GM19240 (cell line): ENCODE measurements around the gene AARS2.

Experiments used
- DNase-seq: peaks from one replicate; pipeline ENCODE4 v3.0.0; 2011; ENCODE audit warnings: low spot score; ENCODE audit not compliant: insufficient read length

Gene AARS2

GRCh38 chr6:44263354-44264100 lies 49.6 kb downstream of the AARS2 start:
- no peak for DNase-seq

GRCh38 chr6:44262467-44263353 lies 50.4 kb downstream of the AARS2 start:
- no peak for DNase-seq

GRCh38 chr6:44261581-44261980 lies 51.6 kb downstream of the AARS2 start:
- no peak for DNase-seq

- DNase-seq: no peak
These were observed 52.5 kb downstream of the AARS2 start for GRCh38 chr6:44260451-44261297.

- DNase-seq: no peak
These were observed 53.1 kb downstream of the AARS2 start for GRCh38 chr6:44260011-44260410.

- no peak for DNase-seq
These were observed 54.2 kb downstream of the AARS2 start for GRCh38 chr6:44258921-44259320.

GRCh38 chr6:44258325-44258863 lies 54.8 kb downstream of the AARS2 start:
- no peak for DNase-seq

GRCh38 chr6:44257753-44258324 lies 55.3 kb downstream of the AARS2 start:
- DNase-seq: no peak

GRCh38 chr6:44257025-44257752 lies 56.0 kb downstream of the AARS2 start, which contains the start of gene SLC35B2:
SLC35B2 (minus strand) TSS chr6:44257528; CDS start chr6:44257410, 118 bp downstream.
- DNase-seq: no peak

GRCh38 chr6:44256775-44257024 lies 56.4 kb downstream of the AARS2 start:
- no peak for DNase-seq

- no peak for DNase-seq
These were observed 57.0 kb downstream of the AARS2 start for GRCh38 chr6:44255871-44256774.

GRCh38 chr6:44255105-44255808 lies 57.9 kb downstream of the AARS2 start:
- DNase-seq: no peak

GRCh38 chr6:44254191-44255104 lies 58.7 kb downstream of the AARS2 start:
- DNase-seq: no peak

GRCh38 chr6:44253307-44254101 lies 59.6 kb downstream of the AARS2 start:
- DNase-seq: no peak

- DNase-seq: no peak
These were observed 61.3 kb downstream of the AARS2 start for GRCh38 chr6:44251576-44252524.

GRCh38 chr6:44250718-44251123 lies 62.4 kb downstream of the AARS2 start:
- DNase-seq: no peak
